GM23338 (cell line): Measurements from ENCODE around the gene COIL. TPM values are rescaled to one million over a fixed set of nuclear protein-coding genes. Genes with fewer than 3 reads are reported as not detected.

Source experiments
- ATAC-seq: fragments of 200-7000 bp; cut with Tn5 transposase; 3 replicates; pipeline ENCODE4 v1.9.1; 2020
- DNase-seq: peaks from one replicate; pipeline ENCODE4 v3.0.0-alpha.2; 2015; ENCODE audit warnings: low spot score
- H2AFZ ChIP-seq: fragments of 200-600 bp; sonication (generic); 2 replicates; pipeline ENCODE4 v1.8.0; 2016; ENCODE audit warnings: antibody characterized with exemption, mild to moderate bottlenecking, moderate library complexity
- H3F3A ChIP-seq: fragments of 200-600 bp; sonication (generic); replicated peaks from 2 replicates; pipeline ENCODE4 v1.8.0; 2017; ENCODE audit warnings: antibody characterized with exemption, mixed run types, low read depth
- H3K27ac ChIP-seq: fragments of 200-600 bp; sonication (generic); 2 replicates; pipeline ENCODE4 v1.6.1; 2016; ENCODE audit warnings: low read depth
- H3K27me3 ChIP-seq: fragments of 200-600 bp; sonication (generic); 2 replicates; pipeline ENCODE4 v1.8.0; 2016; ENCODE audit warnings: mild to moderate bottlenecking, mixed run types, moderate library complexity; ENCODE audit not compliant: insufficient read depth
- H3K36me3 ChIP-seq: fragments of 200-600 bp; sonication (generic); 2 replicates; pipeline ENCODE4 v1.8.0; 2016; ENCODE audit warnings: mild to moderate bottlenecking; ENCODE audit not compliant: insufficient read depth
- H3K4me1 ChIP-seq: fragments of 200-600 bp; sonication (generic); 2 replicates; pipeline ENCODE4 v1.8.0; 2016; ENCODE audit warnings: mild to moderate bottlenecking, moderate library complexity; ENCODE audit not compliant: insufficient read depth
- H3K4me2 ChIP-seq: fragments of 200-600 bp; sonication (generic); 2 replicates; pipeline ENCODE4 v1.7.1; 2017; ENCODE audit warnings: mixed run types
- H3K4me3 ChIP-seq: fragments of 200-600 bp; sonication (generic); 2 replicates; pipeline ENCODE4 v1.6.1; 2016; ENCODE audit warnings: mixed run types
- H3K79me2 ChIP-seq: fragments of 200-600 bp; sonication (generic); replicated peaks from 2 replicates; pipeline ENCODE4 v1.8.0; 2017; ENCODE audit warnings: mild to moderate bottlenecking; ENCODE audit not compliant: insufficient read depth
- H3K9me2 ChIP-seq: fragments of 200-600 bp; sonication (generic); 2 replicates; pipeline ENCODE4 v1.8.0; 2017; ENCODE audit not compliant: insufficient read depth
- H4K20me1 ChIP-seq: fragments of 200-600 bp; sonication (generic); replicated peaks from 2 replicates; pipeline ENCODE4 v1.8.0; 2017; ENCODE audit warnings: mild to moderate bottlenecking; ENCODE audit not compliant: insufficient read depth
- H3K27ac Mint-ChIP-seq: 2 replicates; pipeline ENCODE4 v1.8.0; 2020; ENCODE audit warnings: inconsistent platforms, mild to moderate bottlenecking, moderate library complexity, mixed read lengths
- H3K27me3 Mint-ChIP-seq: 3 replicates; pipeline ENCODE4 v1.8.0; 2022; ENCODE audit warnings: low read depth, mild to moderate bottlenecking, moderate library complexity, mixed read lengths, inconsistent platforms; ENCODE audit not compliant: insufficient read depth, poor library complexity
- H3K36me3 Mint-ChIP-seq: 3 replicates; pipeline ENCODE4 v1.8.0; 2021; ENCODE audit warnings: low read depth, mild to moderate bottlenecking, inconsistent platforms, moderate library complexity, mixed read lengths
- H3K4me1 Mint-ChIP-seq: 3 replicates; pipeline ENCODE4 v1.8.0; 2020; ENCODE audit warnings: mild to moderate bottlenecking, inconsistent platforms, mixed read lengths
- H3K4me3 Mint-ChIP-seq: 3 replicates; pipeline ENCODE4 v1.8.0; 2021; ENCODE audit warnings: moderate library complexity, mild to moderate bottlenecking, inconsistent platforms, mixed read lengths
- H3K9me3 Mint-ChIP-seq: 3 replicates; pipeline ENCODE4 v1.8.0; 2020; ENCODE audit warnings: moderate library complexity, mild to moderate bottlenecking, inconsistent platforms, mixed read lengths
- CREB1 ChIP-seq: fragments of 250-450 bp; sonication (Bioruptor Pico); IDR thresholded peaks from 2 replicates; pipeline ENCODE4 v1.5.0; 2020; ENCODE audit warnings: low read depth, mild to moderate bottlenecking, moderate library complexity
- EZH2 ChIP-seq: fragments of 200-600 bp; sonication (generic); IDR thresholded peaks from one replicate; pipeline ENCODE4 v1.8.0; 2017; ENCODE audit warnings: antibody characterized with exemption, mild to moderate bottlenecking, low read depth; ENCODE audit not compliant: unreplicated experiment
- EZH2phosphoT487 ChIP-seq: fragments of 200-600 bp; sonication (generic); IDR thresholded peaks from one replicate; pipeline ENCODE4 v1.8.1; 2018; ENCODE audit warnings: antibody characterized with exemption; ENCODE audit not compliant: unreplicated experiment
- JUNB ChIP-seq: IDR thresholded peaks from one replicate; pipeline ENCODE4 v1.6.1; 2016; ENCODE audit warnings: antibody characterized with exemption; ENCODE audit not compliant: unreplicated experiment
- NANOG ChIP-seq: IDR thresholded peaks from 2 replicates; pipeline ENCODE4 v1.6.1; 2016; ENCODE audit warnings: antibody characterized with exemption, borderline replicate concordance
- POLR2AphosphoS5 ChIP-seq: IDR thresholded peaks from 2 replicates; pipeline ENCODE4 v1.6.1; 2016; ENCODE audit warnings: antibody characterized with exemption, low read depth
- STAT1 ChIP-seq: IDR thresholded peaks from one replicate; pipeline ENCODE4 v1.6.1; 2016; ENCODE audit warnings: antibody characterized with exemption; ENCODE audit not compliant: unreplicated experiment
- ZNF114 ChIP-seq: fragments of 250-450 bp; sonication (Bioruptor Pico); IDR thresholded peaks from 2 replicates; pipeline ENCODE4 v1.5.0; 2020; ENCODE audit warnings: mild to moderate bottlenecking, moderate library complexity
- ZNF331 ChIP-seq: fragments of 250-450 bp; sonication (Bioruptor Pico); IDR thresholded peaks from 2 replicates; pipeline ENCODE4 v1.5.0; 2020; ENCODE audit warnings: low read depth, mild to moderate bottlenecking, moderate library complexity
- polyA plus RNA-seq: library from polyadenylated mRNA; unstranded; fragments of >200 nt; fragmentation: Nextera tagmentation; extraction: Ambion mirVana; gene quantifications from 2 replicates; pipeline ENCODE4 v1.2.1, GENCODE V29; 2016
- total RNA-seq: library from RNA; depleted of rRNA; stranded (reverse); fragments of >200 nt; shearing (Covaris generic); gene quantifications from 2 replicates; pipeline ENCODE4 v1.2.3, GENCODE V29; 2014
- TF ChIP-seq, protein P1 (sequence below): fragments of 250-450 bp; sonication (Bioruptor Pico); IDR thresholded peaks from 2 replicates; pipeline ENCODE4 v1.5.0; 2020; ENCODE audit warnings: mild to moderate bottlenecking, moderate library complexity
- TF ChIP-seq, protein P2 (sequence below): IDR thresholded peaks from one replicate; pipeline ENCODE4 v1.6.1; 2018; ENCODE audit warnings: antibody characterized with exemption; ENCODE audit not compliant: unreplicated experiment
- TF ChIP-seq, protein P3 (sequence below), 2 experiments: fragments of 200-600 bp in 1 of 2; sonication (generic) in 1 of 2; conservative IDR thresholded peaks; 2 replicates each; pipeline versions ENCODE4 v1.5.1 to v1.6.1; 2016 to 2017; ENCODE audit warnings: antibody characterized with exemption in 2 of 2, low read depth in 2 of 2, mild to moderate bottlenecking in 2 of 2, moderate library complexity in 1 of 2
- TF ChIP-seq, protein P4 (sequence below): IDR thresholded peaks from 2 replicates; pipeline ENCODE4 v1.6.1; 2016; ENCODE audit warnings: antibody characterized with exemption

Gene COIL
- total and polyA plus RNA-seq, 2 experiments from 2014 or later: 18.5 to 32.2 TPM

DNA sequence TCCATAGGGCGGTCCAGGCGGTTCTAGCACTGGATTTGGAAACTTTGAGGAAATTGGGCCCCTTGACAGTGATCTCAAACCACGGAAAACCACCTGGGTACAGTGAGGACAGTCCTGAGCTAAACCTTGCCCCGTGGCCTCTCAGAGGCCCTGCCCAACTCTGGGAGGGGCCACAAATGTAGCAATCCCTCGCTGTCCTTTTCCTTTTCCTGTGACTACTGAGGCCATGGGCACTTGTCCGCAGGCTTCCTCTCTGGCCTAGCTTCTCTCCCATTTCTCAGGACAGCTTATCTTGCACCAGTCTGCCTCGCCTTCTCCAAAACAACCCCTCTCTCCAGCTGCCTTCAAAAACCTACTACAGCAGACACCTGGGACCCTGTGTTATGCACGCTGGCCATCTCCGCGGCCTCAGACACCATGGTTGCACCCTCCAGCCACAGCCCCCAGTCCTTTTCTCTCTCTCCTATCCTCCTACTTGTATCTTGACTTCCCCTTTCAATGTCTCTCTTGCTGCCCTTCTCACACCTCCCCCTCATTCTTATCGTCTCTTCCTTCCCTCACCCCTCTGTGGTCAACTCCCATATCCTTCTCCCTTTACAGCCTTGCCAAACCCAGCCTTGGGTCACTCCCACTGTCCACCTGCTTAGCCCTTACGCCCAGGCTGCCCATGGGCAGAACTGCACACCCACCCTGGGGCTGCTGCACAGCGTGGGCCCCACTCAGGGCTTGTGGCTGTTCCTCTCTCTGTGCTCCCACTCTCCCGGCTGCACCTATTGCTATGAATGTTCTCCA is 24.7 kb upstream of the COIL start:
- H3K36me3 Mint-ChIP-seq: peaks cover 23% of the 10 kb centered on the region
- Histone ChIP-seq H3K27ac (no peak overlapping the region), H3K9me2 (no peaks in the 10 kb centered on the region), H3K4me1 (peaks cover 7% of the 10 kb centered on the region; the same call in 1 of the 2 replicates), H4K20me1 (no peaks in the 10 kb centered on the region), H3K27me3 (no peaks in the 10 kb centered on the region), H3K4me3 (no peak overlapping the region), H3K36me3 (peaks cover 9% of the 10 kb centered on the region), H3K4me2 (no peak overlapping the region), H3F3A (no peaks in the 10 kb centered on the region), H3K79me2 (no peaks in the 10 kb centered on the region), H2AFZ (no peak overlapping the region)
- no peaks in the 10 kb centered on the region for H3K9me3 Mint-ChIP-seq
- peaks cover 4% of the 10 kb centered on the region for H3K27me3 Mint-ChIP-seq
- TF ChIP-seq, protein P1, sequence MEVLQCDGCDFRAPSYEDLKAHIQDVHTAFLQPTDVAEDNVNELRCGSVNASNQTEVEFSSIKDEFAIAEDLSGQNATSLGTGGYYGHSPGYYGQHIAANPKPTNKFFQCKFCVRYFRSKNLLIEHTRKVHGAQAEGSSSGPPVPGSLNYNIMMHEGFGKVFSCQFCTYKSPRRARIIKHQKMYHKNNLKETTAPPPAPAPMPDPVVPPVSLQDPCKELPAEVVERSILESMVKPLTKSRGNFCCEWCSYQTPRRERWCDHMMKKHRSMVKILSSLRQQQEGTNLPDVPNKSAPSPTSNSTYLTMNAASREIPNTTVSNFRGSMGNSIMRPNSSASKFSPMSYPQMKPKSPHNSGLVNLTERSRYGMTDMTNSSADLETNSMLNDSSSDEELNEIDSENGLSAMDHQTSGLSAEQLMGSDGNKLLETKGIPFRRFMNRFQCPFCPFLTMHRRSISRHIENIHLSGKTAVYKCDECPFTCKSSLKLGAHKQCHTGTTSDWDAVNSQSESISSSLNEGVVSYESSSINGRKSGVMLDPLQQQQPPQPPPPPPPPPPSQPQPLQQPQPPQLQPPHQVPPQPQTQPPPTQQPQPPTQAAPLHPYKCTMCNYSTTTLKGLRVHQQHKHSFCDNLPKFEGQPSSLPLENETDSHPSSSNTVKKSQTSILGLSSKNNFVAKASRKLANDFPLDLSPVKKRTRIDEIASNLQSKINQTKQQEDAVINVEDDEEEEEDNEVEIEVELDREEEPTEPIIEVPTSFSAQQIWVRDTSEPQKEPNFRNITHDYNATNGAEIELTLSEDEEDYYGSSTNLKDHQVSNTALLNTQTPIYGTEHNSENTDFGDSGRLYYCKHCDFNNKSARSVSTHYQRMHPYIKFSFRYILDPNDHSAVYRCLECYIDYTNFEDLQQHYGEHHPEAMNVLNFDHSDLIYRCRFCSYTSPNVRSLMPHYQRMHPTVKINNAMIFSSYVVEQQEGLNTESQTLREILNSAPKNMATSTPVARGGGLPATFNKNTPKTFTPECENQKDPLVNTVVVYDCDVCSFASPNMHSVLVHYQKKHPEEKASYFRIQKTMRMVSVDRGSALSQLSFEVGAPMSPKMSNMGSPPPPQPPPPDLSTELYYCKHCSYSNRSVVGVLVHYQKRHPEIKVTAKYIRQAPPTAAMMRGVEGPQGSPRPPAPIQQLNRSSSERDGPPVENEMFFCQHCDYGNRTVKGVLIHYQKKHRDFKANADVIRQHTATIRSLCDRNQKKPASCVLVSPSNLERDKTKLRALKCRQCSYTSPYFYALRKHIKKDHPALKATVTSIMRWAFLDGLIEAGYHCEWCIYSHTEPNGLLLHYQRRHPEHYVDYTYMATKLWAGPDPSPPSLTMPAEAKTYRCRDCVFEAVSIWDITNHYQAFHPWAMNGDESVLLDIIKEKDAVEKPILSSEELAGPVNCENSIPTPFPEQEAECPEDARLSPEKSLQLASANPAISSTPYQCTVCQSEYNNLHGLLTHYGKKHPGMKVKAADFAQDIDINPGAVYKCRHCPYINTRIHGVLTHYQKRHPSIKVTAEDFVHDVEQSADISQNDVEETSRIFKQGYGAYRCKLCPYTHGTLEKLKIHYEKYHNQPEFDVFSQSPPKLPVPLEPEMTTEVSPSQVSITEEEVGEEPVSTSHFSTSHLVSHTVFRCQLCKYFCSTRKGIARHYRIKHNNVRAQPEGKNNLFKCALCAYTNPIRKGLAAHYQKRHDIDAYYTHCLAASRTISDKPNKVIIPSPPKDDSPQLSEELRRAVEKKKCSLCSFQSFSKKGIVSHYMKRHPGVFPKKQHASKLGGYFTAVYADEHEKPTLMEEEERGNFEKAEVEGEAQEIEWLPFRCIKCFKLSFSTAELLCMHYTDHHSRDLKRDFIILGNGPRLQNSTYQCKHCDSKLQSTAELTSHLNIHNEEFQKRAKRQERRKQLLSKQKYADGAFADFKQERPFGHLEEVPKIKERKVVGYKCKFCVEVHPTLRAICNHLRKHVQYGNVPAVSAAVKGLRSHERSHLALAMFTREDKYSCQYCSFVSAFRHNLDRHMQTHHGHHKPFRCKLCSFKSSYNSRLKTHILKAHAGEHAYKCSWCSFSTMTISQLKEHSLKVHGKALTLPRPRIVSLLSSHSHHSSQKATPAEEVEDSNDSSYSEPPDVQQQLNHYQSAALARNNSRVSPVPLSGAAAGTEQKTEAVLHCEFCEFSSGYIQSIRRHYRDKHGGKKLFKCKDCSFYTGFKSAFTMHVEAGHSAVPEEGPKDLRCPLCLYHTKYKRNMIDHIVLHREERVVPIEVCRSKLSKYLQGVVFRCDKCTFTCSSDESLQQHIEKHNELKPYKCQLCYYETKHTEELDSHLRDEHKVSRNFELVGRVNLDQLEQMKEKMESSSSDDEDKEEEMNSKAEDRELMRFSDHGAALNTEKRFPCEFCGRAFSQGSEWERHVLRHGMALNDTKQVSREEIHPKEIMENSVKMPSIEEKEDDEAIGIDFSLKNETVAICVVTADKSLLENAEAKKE (CRISPR knock-in tag): no peak
- TF ChIP-seq EZH2phosphoT487: no peak
- TF ChIP-seq, protein P2, sequence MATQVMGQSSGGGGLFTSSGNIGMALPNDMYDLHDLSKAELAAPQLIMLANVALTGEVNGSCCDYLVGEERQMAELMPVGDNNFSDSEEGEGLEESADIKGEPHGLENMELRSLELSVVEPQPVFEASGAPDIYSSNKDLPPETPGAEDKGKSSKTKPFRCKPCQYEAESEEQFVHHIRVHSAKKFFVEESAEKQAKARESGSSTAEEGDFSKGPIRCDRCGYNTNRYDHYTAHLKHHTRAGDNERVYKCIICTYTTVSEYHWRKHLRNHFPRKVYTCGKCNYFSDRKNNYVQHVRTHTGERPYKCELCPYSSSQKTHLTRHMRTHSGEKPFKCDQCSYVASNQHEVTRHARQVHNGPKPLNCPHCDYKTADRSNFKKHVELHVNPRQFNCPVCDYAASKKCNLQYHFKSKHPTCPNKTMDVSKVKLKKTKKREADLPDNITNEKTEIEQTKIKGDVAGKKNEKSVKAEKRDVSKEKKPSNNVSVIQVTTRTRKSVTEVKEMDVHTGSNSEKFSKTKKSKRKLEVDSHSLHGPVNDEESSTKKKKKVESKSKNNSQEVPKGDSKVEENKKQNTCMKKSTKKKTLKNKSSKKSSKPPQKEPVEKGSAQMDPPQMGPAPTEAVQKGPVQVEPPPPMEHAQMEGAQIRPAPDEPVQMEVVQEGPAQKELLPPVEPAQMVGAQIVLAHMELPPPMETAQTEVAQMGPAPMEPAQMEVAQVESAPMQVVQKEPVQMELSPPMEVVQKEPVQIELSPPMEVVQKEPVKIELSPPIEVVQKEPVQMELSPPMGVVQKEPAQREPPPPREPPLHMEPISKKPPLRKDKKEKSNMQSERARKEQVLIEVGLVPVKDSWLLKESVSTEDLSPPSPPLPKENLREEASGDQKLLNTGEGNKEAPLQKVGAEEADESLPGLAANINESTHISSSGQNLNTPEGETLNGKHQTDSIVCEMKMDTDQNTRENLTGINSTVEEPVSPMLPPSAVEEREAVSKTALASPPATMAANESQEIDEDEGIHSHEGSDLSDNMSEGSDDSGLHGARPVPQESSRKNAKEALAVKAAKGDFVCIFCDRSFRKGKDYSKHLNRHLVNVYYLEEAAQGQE: no peak
- TF ChIP-seq, protein P3, sequence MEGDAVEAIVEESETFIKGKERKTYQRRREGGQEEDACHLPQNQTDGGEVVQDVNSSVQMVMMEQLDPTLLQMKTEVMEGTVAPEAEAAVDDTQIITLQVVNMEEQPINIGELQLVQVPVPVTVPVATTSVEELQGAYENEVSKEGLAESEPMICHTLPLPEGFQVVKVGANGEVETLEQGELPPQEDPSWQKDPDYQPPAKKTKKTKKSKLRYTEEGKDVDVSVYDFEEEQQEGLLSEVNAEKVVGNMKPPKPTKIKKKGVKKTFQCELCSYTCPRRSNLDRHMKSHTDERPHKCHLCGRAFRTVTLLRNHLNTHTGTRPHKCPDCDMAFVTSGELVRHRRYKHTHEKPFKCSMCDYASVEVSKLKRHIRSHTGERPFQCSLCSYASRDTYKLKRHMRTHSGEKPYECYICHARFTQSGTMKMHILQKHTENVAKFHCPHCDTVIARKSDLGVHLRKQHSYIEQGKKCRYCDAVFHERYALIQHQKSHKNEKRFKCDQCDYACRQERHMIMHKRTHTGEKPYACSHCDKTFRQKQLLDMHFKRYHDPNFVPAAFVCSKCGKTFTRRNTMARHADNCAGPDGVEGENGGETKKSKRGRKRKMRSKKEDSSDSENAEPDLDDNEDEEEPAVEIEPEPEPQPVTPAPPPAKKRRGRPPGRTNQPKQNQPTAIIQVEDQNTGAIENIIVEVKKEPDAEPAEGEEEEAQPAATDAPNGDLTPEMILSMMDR (conservative IDR thresholded peaks at IDR 0.05; ENCODE audit: low read depth in 2 of 2): no peak
- TF ChIP-seq ZNF114 (CRISPR knock-in tag): no peak
- TF ChIP-seq JUNB: no peak
- TF ChIP-seq POLR2AphosphoS5: no peak
- no peak for TF ChIP-seq CREB1
- TF ChIP-seq, protein P4, sequence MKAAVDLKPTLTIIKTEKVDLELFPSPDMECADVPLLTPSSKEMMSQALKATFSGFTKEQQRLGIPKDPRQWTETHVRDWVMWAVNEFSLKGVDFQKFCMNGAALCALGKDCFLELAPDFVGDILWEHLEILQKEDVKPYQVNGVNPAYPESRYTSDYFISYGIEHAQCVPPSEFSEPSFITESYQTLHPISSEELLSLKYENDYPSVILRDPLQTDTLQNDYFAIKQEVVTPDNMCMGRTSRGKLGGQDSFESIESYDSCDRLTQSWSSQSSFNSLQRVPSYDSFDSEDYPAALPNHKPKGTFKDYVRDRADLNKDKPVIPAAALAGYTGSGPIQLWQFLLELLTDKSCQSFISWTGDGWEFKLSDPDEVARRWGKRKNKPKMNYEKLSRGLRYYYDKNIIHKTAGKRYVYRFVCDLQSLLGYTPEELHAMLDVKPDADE: no peak
- no peak for TF ChIP-seq NANOG
- no peak for TF ChIP-seq ZNF331 (CRISPR knock-in tag)
- TF ChIP-seq STAT1: no peak
- no peak for TF ChIP-seq EZH2
- ATAC-seq: no peak
- DNase-seq: no peak
- peaks cover 11% of the 10 kb centered on the region for H3K4me1 Mint-ChIP-seq
- peak overlapping the region; percentile 54; the same call in 1 of the 2 replicates for H3K27ac Mint-ChIP-seq
- H3K4me3 Mint-ChIP-seq: no peak overlapping the region
